Activated T-cell treated with anti-CD3 and anti-CD28 coated beads, Interleukin-2, amount 50 U/mL, for 24 hours (primary cell): ENCODE measurements around the gene RAD50.
"Not testable (repeated sequence)": the region's sequence is repeated elsewhere in the genome, so short reads cannot be mapped to it uniquely, and the experiment has no call there.

Source experiments
- DNase-seq: peaks from one replicate; pipeline ENCODE4 v3.0.0-alpha.2; 2020
- H3K27ac Mint-ChIP-seq: 2 replicates; pipeline ENCODE4 v1.8.0; 2020; ENCODE audit warnings: mild to moderate bottlenecking, mixed read lengths
- H3K27me3 Mint-ChIP-seq: 2 replicates; pipeline ENCODE4 v1.8.0; 2020; ENCODE audit warnings: mixed read lengths
- H3K36me3 Mint-ChIP-seq: 2 replicates; pipeline ENCODE4 v1.8.0; 2020; ENCODE audit warnings: low read depth, mixed read lengths
- H3K4me1 Mint-ChIP-seq: 2 replicates; pipeline ENCODE4 v1.8.0; 2020; ENCODE audit warnings: low read depth, mixed read lengths
- H3K4me3 Mint-ChIP-seq: 2 replicates; pipeline ENCODE4 v1.8.0; 2020; ENCODE audit warnings: mild to moderate bottlenecking, moderate library complexity, mixed read lengths
- H3K9me3 Mint-ChIP-seq: 2 replicates; pipeline ENCODE4 v1.8.0; 2020; ENCODE audit warnings: mixed read lengths

RAD50 gene

GRCh38 chr5:132543472-132544201, 13.1 kb upstream of the RAD50 start, which contains the start of gene IL5:
IL5 (minus strand) TSS chr5:132543522; CDS start chr5:132543478, 44 bp downstream.
- no peak for DNase-seq
- no peak within 1 kb of the TSS for H3K4me3 Mint-ChIP-seq
- peaks cover 26% of the 10 kb centered on the region for H3K4me1 Mint-ChIP-seq
- no peak within 1 kb of the TSS for H3K27ac Mint-ChIP-seq
- no peaks in the 10 kb centered on the region for H3K36me3 Mint-ChIP-seq
- H3K27me3 Mint-ChIP-seq: peaks cover 5% of the 10 kb centered on the region
- H3K9me3 Mint-ChIP-seq: no peaks in the 10 kb centered on the region

GRCh38 chr5:132546108-132546507, 10.7 kb upstream of the RAD50 start:
- Mint-ChIP-seq H3K4me3 (no peak overlapping the region), H3K27me3 (peaks cover 5% of the 10 kb centered on the region), H3K4me1 (peaks cover 30% of the 10 kb centered on the region), H3K36me3 (no peaks in the 10 kb centered on the region), H3K27ac (no peak overlapping the region), H3K9me3 (no peaks in the 10 kb centered on the region)
- DNase-seq: peak; percentile 55

GRCh38 chr5:132547269-132547668, 9.5 kb upstream of the RAD50 start:
- no peaks in the 10 kb centered on the region for H3K36me3 Mint-ChIP-seq
- no peak overlapping the region for H3K4me3 Mint-ChIP-seq

GRCh38 chr5:132548834-132549233, 7.9 kb upstream of the RAD50 start:
- not testable (repeated sequence) for H3K27ac Mint-ChIP-seq, DNase-seq, H3K4me3 Mint-ChIP-seq, H3K9me3 Mint-ChIP-seq, H3K27me3 Mint-ChIP-seq, H3K36me3 Mint-ChIP-seq
- H3K4me1 Mint-ChIP-seq: peaks cover 27% of the 10 kb centered on the region

More at GRCh38 chr5:132547269-132547668, 9.5 kb upstream of the RAD50 start:
- no peaks in the 10 kb centered on the region for H3K9me3 Mint-ChIP-seq
- H3K27ac Mint-ChIP-seq: no peak overlapping the region
- DNase-seq: no peak
- peaks cover 30% of the 10 kb centered on the region for H3K4me1 Mint-ChIP-seq
- peaks cover 5% of the 10 kb centered on the region for H3K27me3 Mint-ChIP-seq

GRCh38 chr5:132549576-132549975, 7.2 kb upstream of the RAD50 start:
- H3K4me1 Mint-ChIP-seq: peaks cover 22% of the 10 kb centered on the region
- H3K9me3 Mint-ChIP-seq: no peaks in the 10 kb centered on the region
- no peak overlapping the region for H3K27ac Mint-ChIP-seq

GRCh38 chr5:132556153-132556762, 519 bp upstream of the RAD50 start:
- H3K9me3 Mint-ChIP-seq: peaks cover 3% of the 10 kb centered on the region
- no peak for DNase-seq
- H3K4me3 Mint-ChIP-seq: peak overlapping the region; percentile 98
- H3K27me3 Mint-ChIP-seq: no peaks in the 10 kb centered on the region
- H3K4me1 Mint-ChIP-seq: peaks cover 27% of the 10 kb centered on the region
- H3K36me3 Mint-ChIP-seq: peaks cover 24% of the 10 kb centered on the region
- peak overlapping the region; percentile 99 for H3K27ac Mint-ChIP-seq

More at GRCh38 chr5:132549576-132549975, 7.2 kb upstream of the RAD50 start:
- Mint-ChIP-seq H3K4me3 (no peak overlapping the region), H3K27me3 (no peaks in the 10 kb centered on the region), H3K36me3 (no peaks in the 10 kb centered on the region)
- no peak for DNase-seq

- Mint-ChIP-seq H3K27ac (peak overlapping the region; percentile 99), H3K4me3 (peak overlapping the region; percentile 98), H3K27me3 (no peaks in the 10 kb centered on the region), H3K9me3 (peaks cover 3% of the 10 kb centered on the region), H3K4me1 (peaks cover 27% of the 10 kb centered on the region), H3K36me3 (peaks cover 24% of the 10 kb centered on the region)
- peak; percentile 67 for DNase-seq
Measured at GRCh38 chr5:132557478-132558172, 848 bp downstream of the RAD50 start.

GRCh38 chr5:132559383-132560060, 2.7 kb downstream of the RAD50 start:
- H3K4me3 Mint-ChIP-seq: peak overlapping the region; percentile 32
- no peak overlapping the region for H3K27ac Mint-ChIP-seq
- peaks cover 3% of the 10 kb centered on the region for H3K9me3 Mint-ChIP-seq
- no peak for DNase-seq
- peaks cover 27% of the 10 kb centered on the region for H3K4me1 Mint-ChIP-seq
- no peaks in the 10 kb centered on the region for H3K27me3 Mint-ChIP-seq
- H3K36me3 Mint-ChIP-seq: peaks cover 24% of the 10 kb centered on the region

GRCh38 chr5:132561601-132562000, 4.8 kb downstream of the RAD50 start:
- H3K36me3 Mint-ChIP-seq: peaks cover 28% of the 10 kb centered on the region
- H3K4me1 Mint-ChIP-seq: peaks cover 32% of the 10 kb centered on the region
- H3K4me3 Mint-ChIP-seq: no peak overlapping the region
- H3K9me3 Mint-ChIP-seq: no peaks in the 10 kb centered on the region
- no peaks in the 10 kb centered on the region for H3K27me3 Mint-ChIP-seq
- DNase-seq: no peak
- no peak overlapping the region for H3K27ac Mint-ChIP-seq

GRCh38 chr5:132564555-132564954, 7.8 kb downstream of the RAD50 start:
- DNase-seq, H3K4me3 Mint-ChIP-seq, H3K27ac Mint-ChIP-seq, H3K9me3 Mint-ChIP-seq, H3K27me3 Mint-ChIP-seq: not testable (repeated sequence)
- Mint-ChIP-seq H3K4me1 (peaks cover 37% of the 10 kb centered on the region), H3K36me3 (peaks cover 35% of the 10 kb centered on the region)

GRCh38 chr5:132566657-132567056, 9.9 kb downstream of the RAD50 start:
- Mint-ChIP-seq H3K4me3 (no peak overlapping the region), H3K36me3 (peaks cover 51% of the 10 kb centered on the region), H3K4me1 (peaks cover 51% of the 10 kb centered on the region), H3K9me3 (no peaks in the 10 kb centered on the region), H3K27ac (peak overlapping the region; percentile 7), H3K27me3 (no peaks in the 10 kb centered on the region)
- DNase-seq: no peak

- H3K4me1 Mint-ChIP-seq: peaks cover 40% of the 10 kb centered on the region
- H3K27me3 Mint-ChIP-seq: no peaks in the 10 kb centered on the region
- no peaks in the 10 kb centered on the region for H3K9me3 Mint-ChIP-seq
- peak overlapping the region; percentile 57 for H3K27ac Mint-ChIP-seq
- peaks cover 88% of the 10 kb centered on the region for H3K36me3 Mint-ChIP-seq
- H3K4me3 Mint-ChIP-seq: no peak overlapping the region
- no peak for DNase-seq
Measured at GRCh38 chr5:132576123-132576522, 19.3 kb downstream of the RAD50 start.

GRCh38 chr5:132584560-132584959, 27.8 kb downstream of the RAD50 start:
- H3K36me3 Mint-ChIP-seq: peaks cover 88% of the 10 kb centered on the region
- not testable (repeated sequence) for H3K27ac Mint-ChIP-seq, H3K4me3 Mint-ChIP-seq, H3K4me1 Mint-ChIP-seq, H3K27me3 Mint-ChIP-seq, DNase-seq, H3K9me3 Mint-ChIP-seq

GRCh38 chr5:132586063-132586462, 29.3 kb downstream of the RAD50 start:
- H3K4me3 Mint-ChIP-seq: no peak overlapping the region
- H3K9me3 Mint-ChIP-seq: peaks cover 2% of the 10 kb centered on the region
- DNase-seq: no peak
- H3K4me1 Mint-ChIP-seq: peaks cover 6% of the 10 kb centered on the region
- H3K27me3 Mint-ChIP-seq: no peaks in the 10 kb centered on the region
- no peak overlapping the region for H3K27ac Mint-ChIP-seq
- peaks cover 88% of the 10 kb centered on the region for H3K36me3 Mint-ChIP-seq
